ENCODE results near the gene PET100.

- TF ChIP-seq MAX (IDR thresholded peaks at IDR 0.05) (no peak), EP300 (IDR thresholded peaks at IDR 0.05; ENCODE audit: borderline replicate concordance) (no peak), FOXM1 (IDR thresholded peaks at IDR 0.05; ENCODE audit: borderline replicate concordance, low read depth) (no peak), RAD21 (IDR thresholded peaks at IDR 0.05; ENCODE audit: low read depth) (no peak), TAF1 (IDR thresholded peaks at IDR 0.05; ENCODE audit: low read depth) (no peak), EGR1 (IDR thresholded peaks at IDR 0.05) (no peak), CEBPB (IDR thresholded peaks at IDR 0.05) (no peak), USF1 (IDR thresholded peaks at IDR 0.05) (no peak), REST (IDR thresholded peaks at IDR 0.05; ENCODE audit: low read depth) (no peak), CREB1 (IDR thresholded peaks at IDR 0.05; ENCODE audit: low read depth) (no peak), ZBTB7A (IDR thresholded peaks at IDR 0.05; ENCODE audit: low read depth) (no peak), TEAD4 (IDR thresholded peaks at IDR 0.05) (no peak), YY1 (IDR thresholded peaks at IDR 0.05; ENCODE audit: low read depth) (no peak), TCF12 (IDR thresholded peaks at IDR 0.05; ENCODE audit: low read depth) (no peak)
Measured at GRCh38 chr19:7600721-7601120, 28.9 kb upstream of the PET100 start.
